22Rv1 (cell line): Measurements from ENCODE around the gene PCED1B.
"Not testable (repeated sequence)": the region's sequence is repeated elsewhere in the genome, so short reads cannot be mapped to it uniquely, and the experiment has no call there.

ENCODE experiments used
- H3K27ac ChIP-seq: fragments of 450-650 bp; 2 replicates; pipeline ENCODE4 v1.5.1; 2017
- CTCF ChIP-seq: fragments of 450-650 bp; IDR thresholded peaks from 2 replicates; pipeline ENCODE4 v1.5.1; 2017; ENCODE audit warnings: mild to moderate bottlenecking
- ZFX ChIP-seq: fragments of 450-650 bp; IDR thresholded peaks from 2 replicates; pipeline ENCODE4 v1.6.1; 2017; ENCODE audit warnings: antibody characterized with exemption, borderline replicate concordance

The PCED1B gene

GRCh38 chr12:47190271-47190750 is 110.9 kb downstream of the PCED1B start:
- no peak for TF ChIP-seq ZFX
- no peak for TF ChIP-seq CTCF
- H3K27ac ChIP-seq, result no peak overlapping the region

- TF ChIP-seq CTCF (no peak), ZFX (no peak)
- no peak overlapping the region for H3K27ac ChIP-seq
Observed at GRCh38 chr12:47190905-47191304, 111.5 kb downstream of the PCED1B start.

DNA sequence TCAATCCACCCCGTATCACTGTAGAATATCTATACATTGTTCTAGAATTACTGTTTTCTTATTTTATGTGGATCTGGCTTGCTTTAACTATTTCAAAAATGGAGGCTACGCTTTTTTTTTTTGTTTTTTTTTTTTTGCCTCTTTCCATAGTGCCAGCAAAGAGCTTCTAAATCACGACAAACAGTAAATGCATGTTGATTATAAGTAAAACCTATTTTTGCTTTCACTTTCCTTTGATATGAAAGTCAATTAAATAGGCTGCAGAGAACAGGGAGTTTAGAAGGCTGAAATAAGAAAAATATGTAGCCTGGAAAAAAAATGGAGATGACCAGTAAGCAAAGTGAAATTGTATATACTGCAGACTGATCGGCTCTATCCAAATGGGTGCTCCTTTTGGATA is 112.6 kb downstream of the PCED1B start:
- H3K27ac ChIP-seq, result no peak overlapping the region
- TF ChIP-seq CTCF, result no peak
- TF ChIP-seq ZFX, result no peak

GRCh38 chr12:47193066-47193465 is 113.6 kb downstream of the PCED1B start:
- no peak overlapping the region for H3K27ac ChIP-seq
- TF ChIP-seq CTCF (no peak), ZFX (no peak)

DNA sequence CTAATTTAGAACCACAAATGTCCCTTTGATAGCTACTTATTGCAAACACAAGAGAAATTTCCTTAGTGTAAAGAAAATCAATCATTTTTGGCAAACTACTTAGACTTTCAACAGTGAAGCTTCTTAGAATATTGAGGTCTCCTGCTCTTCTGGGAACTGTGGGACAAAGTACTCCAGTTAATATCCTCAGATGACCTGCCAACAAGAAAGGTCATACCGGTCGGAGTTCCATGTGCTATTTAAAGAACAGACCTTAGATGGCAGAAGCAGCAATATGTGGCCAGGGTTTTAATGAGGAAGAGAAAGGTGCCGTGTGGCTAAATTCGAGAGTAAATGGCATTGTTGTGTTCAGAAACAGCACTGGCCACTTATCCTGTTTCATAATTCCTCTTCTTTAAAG is 115.1 kb downstream of the PCED1B start:
- TF ChIP-seq ZFX (no peak), CTCF (no peak)
- H3K27ac ChIP-seq, result no peak overlapping the region

- no peak overlapping the region for H3K27ac ChIP-seq
- TF ChIP-seq ZFX (no peak), CTCF (no peak)
Observed at GRCh38 chr12:47200446-47200845, 121.0 kb downstream of the PCED1B start.

GRCh38 chr12:47201190-47201589 is 121.8 kb downstream of the PCED1B start:
- not testable (repeated sequence) for H3K27ac ChIP-seq

- no peak overlapping the region for H3K27ac ChIP-seq
- TF ChIP-seq ZFX, result no peak
- no peak for TF ChIP-seq CTCF
Observed at GRCh38 chr12:47202176-47202575, 122.8 kb downstream of the PCED1B start.
